GM19240 (cell line): ENCODE measurements around the gene HCFC1.

ENCODE experiments used
- DNase-seq: peaks from one replicate; pipeline ENCODE4 v3.0.0; 2011; ENCODE audit warnings: low spot score; ENCODE audit not compliant: insufficient read length

Gene HCFC1

GRCh38 chrX:153974726-153975286 lies 3.2 kb upstream of the HCFC1 start:
- no peak for DNase-seq

GRCh38 chrX:153974003-153974725 lies 2.5 kb upstream of the HCFC1 start:
- no peak for DNase-seq

GRCh38 chrX:153973127-153974002 lies 1.7 kb upstream of the HCFC1 start:
- no peak for DNase-seq

- peak; percentile 77 for DNase-seq
Observed at GRCh38 chrX:153972368-153973126, 929 bp upstream of the HCFC1 start, which contains the start of gene TMEM187. TMEM187 (plus strand) TSS chrX:153972754; CDS start chrX:153982063, 9,309 bp downstream.

- peak; percentile 85 for DNase-seq
Observed at GRCh38 chrX:153971124-153971449, 531 bp downstream of the HCFC1 start.

GRCh38 chrX:153970357-153971123 lies 1.1 kb downstream of the HCFC1 start:
- DNase-seq = no peak

GRCh38 chrX:153969904-153970356 lies 1.7 kb downstream of the HCFC1 start:
- DNase-seq = no peak

GRCh38 chrX:153969125-153969903 lies 2.3 kb downstream of the HCFC1 start:
- DNase-seq = no peak

GRCh38 chrX:153968754-153969124 lies 2.9 kb downstream of the HCFC1 start:
- no peak for DNase-seq

GRCh38 chrX:153968255-153968654 lies 3.4 kb downstream of the HCFC1 start:
- no peak for DNase-seq

- no peak for DNase-seq
Observed at GRCh38 chrX:153967536-153968224, 3.9 kb downstream of the HCFC1 start.

GRCh38 chrX:153966841-153967535 lies 4.6 kb downstream of the HCFC1 start:
- DNase-seq = no peak

GRCh38 chrX:153966283-153966688 lies 5.3 kb downstream of the HCFC1 start:
- no peak for DNase-seq

GRCh38 chrX:153965406-153965805 lies 6.2 kb downstream of the HCFC1 start:
- no peak for DNase-seq

- no peak for DNase-seq
Observed at GRCh38 chrX:153964105-153964504, 7.5 kb downstream of the HCFC1 start.

- DNase-seq = no peak
Observed at GRCh38 chrX:153963546-153963945, 8.1 kb downstream of the HCFC1 start.

- no peak for DNase-seq
Observed at GRCh38 chrX:153961292-153961691, 10.3 kb downstream of the HCFC1 start.

- DNase-seq = no peak
Observed at GRCh38 chrX:153960786-153961185, 10.8 kb downstream of the HCFC1 start.

GRCh38 chrX:153960077-153960476 lies 11.5 kb downstream of the HCFC1 start:
- no peak for DNase-seq
